Measurements from ENCODE around the gene PTGDR. TPM values are rescaled to one million over a fixed set of nuclear protein-coding genes. Genes with fewer than 3 reads are reported as not detected.

Gene PTGDR
- total and polyA plus RNA-seq, 9 of the 15 experiments (the other 6 are each of a cell fraction or from before 2014, with no cell fraction given), result not detected

- Histone ChIP-seq H3K9ac (ENCODE audit: insufficient read depth in 1 of 2, low read depth in 2 of 2, low read length in 2 of 2) (no peak overlapping the region), H2AFZ (ENCODE audit: low read depth, low read length) (no peak overlapping the region), H3K4me3 (no peak overlapping the region), H3K4me1 (replicated peaks in 1 of 2; ENCODE audit: control insufficient read depth in 2 of 2, insufficient read depth in 2 of 2, low read length in 2 of 2) (no peaks in the 10 kb centered on the region), H3K9me3 (replicated peaks; ENCODE audit: control insufficient read depth, insufficient read depth, low read depth, low read length) (no peaks in the 10 kb centered on the region), H3K79me2 (ENCODE audit: control insufficient read depth, insufficient read depth, low read length) (no peaks in the 10 kb centered on the region), H3K36me3 (ENCODE audit: control insufficient read depth, insufficient read depth, low read length) (no peaks in the 10 kb centered on the region), H3K27me3 (ENCODE audit: control insufficient read depth in 2 of 2, insufficient read depth in 2 of 2, low read length in 2 of 2) (no peaks in the 10 kb centered on the region), H3K4me2 (ENCODE audit: insufficient read depth, low read length) (no peak overlapping the region), H3K27ac (ENCODE audit: extremely low read depth, low read depth, low read length) (no peak overlapping the region), H3K9me1 (ENCODE audit: control insufficient read depth, insufficient read depth, low read length) (no peaks in the 10 kb centered on the region), H4K20me1 (replicated peaks; ENCODE audit: control insufficient read depth, insufficient read depth, low read length) (no peaks in the 10 kb centered on the region)
- WGBS (ENCODE audit: insufficient coverage, low coverage, missing lambda C conversion rate), result 0% methylated on average over 3 of the region's 3 CpGs
- DNase-seq (ENCODE audit: extremely low read depth in 1 of 4, low spot score in 3 of 4) (no peak), ATAC-seq (no peak), FAIRE-seq (no peak)
- CTCF ChIA-PET (ENCODE audit: low intra/inter-chr PET ratio), result no interaction called here
- POLR2A ChIA-PET, result no interaction called here
- intact Hi-C loops (cut with micrococcal nuclease) (no loop called here), in situ Hi-C loops (cut with MboI) (no loop called here)
- TF ChIP-seq C11orf30 (IDR thresholded peaks at IDR 0.05; ENCODE audit: low read depth) (no peak), ZC3H8 (IDR thresholded peaks at IDR 0.05) (no peak), ATF2 (CRISPR knock-in tag; IDR thresholded peaks at IDR 0.05) (no peak), ZNF444 (CRISPR knock-in tag; IDR thresholded peaks at IDR 0.05) (no peak)
- BruUV-seq (replicated peaks), result no TSS peak
Measured at GRCh38 chr14:52325126-52325525, 57.6 kb downstream of the PTGDR start.

- no peaks in the 10 kb centered on the region for H3K79me2 ChIP-seq (ENCODE audit: control insufficient read depth, insufficient read depth, low read length)
- FAIRE-seq (no peak), ATAC-seq (no peak), DNase-seq (ENCODE audit: extremely low read depth in 1 of 4, low spot score in 3 of 4) (no peak)
- no peak overlapping the region for H2AFZ ChIP-seq (ENCODE audit: low read depth, low read length)
- BruUV-seq (replicated peaks), result no TSS peak
- H3K4me2 ChIP-seq (ENCODE audit: insufficient read depth, low read length), result no peak overlapping the region
- no peak overlapping the region for H3K4me3 ChIP-seq
- POLR2A ChIA-PET, result no interaction called here
- no peaks in the 10 kb centered on the region for H3K27me3 ChIP-seq (ENCODE audit: control insufficient read depth in 2 of 2, insufficient read depth in 2 of 2, low read length in 2 of 2)
- CTCF ChIA-PET (ENCODE audit: low intra/inter-chr PET ratio), result no interaction called here
- H3K4me1 ChIP-seq (replicated peaks in 1 of 2; ENCODE audit: control insufficient read depth in 2 of 2, insufficient read depth in 2 of 2, low read length in 2 of 2), result no peaks in the 10 kb centered on the region
- no peak overlapping the region for H3K27ac ChIP-seq (ENCODE audit: extremely low read depth, low read depth, low read length)
- no peaks in the 10 kb centered on the region for H3K36me3 ChIP-seq (ENCODE audit: control insufficient read depth, insufficient read depth, low read length)
- no peaks in the 10 kb centered on the region for H3K9me1 ChIP-seq (ENCODE audit: control insufficient read depth, insufficient read depth, low read length)
- intact Hi-C loops (cut with micrococcal nuclease) (no loop called here), in situ Hi-C loops (cut with MboI) (no loop called here)
- no peaks in the 10 kb centered on the region for H4K20me1 ChIP-seq (replicated peaks; ENCODE audit: control insufficient read depth, insufficient read depth, low read length)
- H3K9ac ChIP-seq (ENCODE audit: insufficient read depth in 1 of 2, low read depth in 2 of 2, low read length in 2 of 2), result no peak overlapping the region
- whole genome bisulfite sequencing (ENCODE audit: insufficient coverage, low coverage, missing lambda C conversion rate), result 3% methylated on average over 3 of the region's 3 CpGs
- no peaks in the 10 kb centered on the region for H3K9me3 ChIP-seq (replicated peaks; ENCODE audit: control insufficient read depth, insufficient read depth, low read depth, low read length)
- no peak for TF ChIP-seq XRCC4 (IDR thresholded peaks at IDR 0.05; ENCODE audit: extremely low read depth, insufficient read depth, insufficient read length)
- TF ChIP-seq EWSR1 (IDR thresholded peaks at IDR 0.05; ENCODE audit: borderline replicate concordance, low read depth, partially characterized antibody), result no peak
- no peak for TF ChIP-seq TRIM24 (IDR thresholded peaks at IDR 0.05)
- TF ChIP-seq ELF2 (CRISPR knock-in tag; IDR thresholded peaks at IDR 0.05), result no peak
- no peak for TF ChIP-seq LARP7 (IDR thresholded peaks at IDR 0.05)
- no peak for TF ChIP-seq ZNF512 (tag; IDR thresholded peaks at IDR 0.05)
- TF ChIP-seq ZHX1 (conservative IDR thresholded peaks at IDR 0.05; ENCODE audit: low read length), result no peak
- TF ChIP-seq ZKSCAN3 (CRISPR knock-in tag; IDR thresholded peaks at IDR 0.05), result no peak
- TF ChIP-seq TAF9B (IDR thresholded peaks at IDR 0.05; ENCODE audit: partially characterized antibody), result no peak
Measured at GRCh38 chr14:52325630-52326029, 58.1 kb downstream of the PTGDR start.
